ENCODE results near the gene CAMK2D.

Gene CAMK2D

DNA sequence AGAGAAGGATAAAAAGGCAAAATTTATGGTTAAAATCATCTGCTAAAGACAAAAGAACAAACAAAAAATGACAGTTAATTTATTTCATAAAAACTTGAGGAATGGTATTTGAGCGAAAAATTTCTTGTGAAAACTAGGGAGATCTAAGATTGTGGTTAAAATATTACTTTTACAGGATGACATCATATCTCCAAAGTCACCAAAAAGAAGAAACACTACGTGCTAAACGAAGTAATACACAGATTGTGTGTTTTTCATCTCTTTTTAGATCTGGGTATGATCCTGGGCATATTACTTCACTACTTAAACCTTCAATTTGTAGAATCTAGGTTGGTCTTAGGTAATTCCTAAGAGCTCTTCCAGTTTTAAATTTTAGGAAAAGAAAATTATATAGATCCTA is 107.7 kb downstream of the CAMK2D start:
- H3K4me1 ChIP-seq (ENCODE audit: insufficient read depth, low read length): no peaks in the 10 kb centered on the region
- no peak overlapping the region for H3K9ac ChIP-seq (ENCODE audit: low read depth, low read length)
- DNase-seq (no peak), ATAC-seq (ENCODE audit: insufficient read depth, low read depth) (no peak)
- no peak overlapping the region for H3K4me2 ChIP-seq (ENCODE audit: insufficient read depth, low read length)
- no peaks in the 10 kb centered on the region; the same call in 1 of the 2 replicates for H4K20me1 ChIP-seq (ENCODE audit: insufficient read depth, low read length)
- TF ChIP-seq EZH2 (IDR thresholded peaks at IDR 0.05; ENCODE audit: borderline replicate concordance, low read depth, low read length, severe bottlenecking): no peak
- TF ChIP-seq CTCF (IDR thresholded peaks at IDR 0.05; ENCODE audit: borderline replicate concordance, extremely low read depth, low read length, poor library complexity, severe bottlenecking): no peak
- H3K36me3 ChIP-seq (ENCODE audit: insufficient read depth, low read length): no peaks in the 10 kb centered on the region
- no peaks in the 10 kb centered on the region for H3K27me3 ChIP-seq (ENCODE audit: insufficient read depth, low read length, poor library complexity)
- no peaks in the 10 kb centered on the region for H3K9me3 ChIP-seq (ENCODE audit: insufficient read depth, low read length, severe bottlenecking)
- no peak overlapping the region for H3K4me3 ChIP-seq (ENCODE audit: low read depth in 1 of 2, low read length in 2 of 2)
- H3K79me2 ChIP-seq (ENCODE audit: insufficient read depth, low read length): no peaks in the 10 kb centered on the region
- no peak overlapping the region for H2AFZ ChIP-seq (ENCODE audit: low read depth, low read length)
- H3K27ac ChIP-seq (ENCODE audit: low read length): no peak overlapping the region

DNA sequence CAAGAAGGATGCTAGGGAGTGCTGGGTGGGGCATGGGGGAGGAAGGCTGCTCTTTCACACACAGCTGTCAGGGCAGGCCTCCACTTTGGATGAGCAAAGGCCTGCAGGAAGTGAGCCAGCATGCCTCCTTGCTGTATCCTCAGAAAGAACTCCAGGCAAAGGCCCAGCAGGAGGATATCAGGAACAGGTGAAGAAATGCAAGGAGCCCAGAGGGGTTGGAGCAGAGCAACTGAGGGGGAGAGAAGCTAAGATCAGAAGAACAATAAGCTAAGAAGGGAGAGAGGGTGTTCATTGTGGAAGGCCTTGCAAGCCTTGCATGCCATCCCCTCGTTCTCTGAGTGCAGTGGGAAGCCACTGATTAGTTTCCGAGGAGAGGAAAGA is 115.1 kb downstream of the CAMK2D start:
- H3K79me2 ChIP-seq (ENCODE audit: insufficient read depth, low read length): no peaks in the 10 kb centered on the region
- no peaks in the 10 kb centered on the region for H3K9me3 ChIP-seq (ENCODE audit: insufficient read depth, low read length, severe bottlenecking)
- no peak overlapping the region for H3K4me2 ChIP-seq (ENCODE audit: insufficient read depth, low read length)

GRCh38 chr4:113645771-113646441 is 115.6 kb downstream of the CAMK2D start:
- H3K4me1 ChIP-seq (ENCODE audit: insufficient read depth, low read length): no peaks in the 10 kb centered on the region
- H2AFZ ChIP-seq (ENCODE audit: low read depth, low read length): no peak overlapping the region
- no peak for DNase-seq
- H3K4me3 ChIP-seq (ENCODE audit: low read depth in 1 of 2, low read length in 2 of 2): no peak overlapping the region
- TF ChIP-seq EZH2 (IDR thresholded peaks at IDR 0.05; ENCODE audit: borderline replicate concordance, low read depth, low read length, severe bottlenecking) (no peak), CTCF (IDR thresholded peaks at IDR 0.05; ENCODE audit: borderline replicate concordance, extremely low read depth, low read length, poor library complexity, severe bottlenecking) (no peak)
- H4K20me1 ChIP-seq (ENCODE audit: insufficient read depth, low read length): peaks cover 23% of the 10 kb centered on the region; the same call in 1 of the 2 replicates
- ATAC-seq (ENCODE audit: insufficient read depth, low read depth): no peak
- no peak overlapping the region for H3K9ac ChIP-seq (ENCODE audit: low read depth, low read length)
- H3K36me3 ChIP-seq (ENCODE audit: insufficient read depth, low read length): no peaks in the 10 kb centered on the region
- no peaks in the 10 kb centered on the region for H3K79me2 ChIP-seq (ENCODE audit: insufficient read depth, low read length)
- no peak overlapping the region for H3K4me2 ChIP-seq (ENCODE audit: insufficient read depth, low read length)
- no peaks in the 10 kb centered on the region for H3K9me3 ChIP-seq (ENCODE audit: insufficient read depth, low read length, severe bottlenecking)
- H3K27me3 ChIP-seq (ENCODE audit: insufficient read depth, low read length, poor library complexity): peaks cover 6% of the 10 kb centered on the region
- H3K27ac ChIP-seq (ENCODE audit: low read length): no peak overlapping the region

More for the DNA sequence above, 115.1 kb downstream of the CAMK2D start:
- H3K4me3 ChIP-seq (ENCODE audit: low read depth in 1 of 2, low read length in 2 of 2): no peak overlapping the region
- no peaks in the 10 kb centered on the region for H3K4me1 ChIP-seq (ENCODE audit: insufficient read depth, low read length)
- no peaks in the 10 kb centered on the region for H3K36me3 ChIP-seq (ENCODE audit: insufficient read depth, low read length)
- ATAC-seq (ENCODE audit: insufficient read depth, low read depth) (no peak), DNase-seq (no peak)
- TF ChIP-seq CTCF (IDR thresholded peaks at IDR 0.05; ENCODE audit: borderline replicate concordance, extremely low read depth, low read length, poor library complexity, severe bottlenecking) (no peak), EZH2 (IDR thresholded peaks at IDR 0.05; ENCODE audit: borderline replicate concordance, low read depth, low read length, severe bottlenecking) (no peak)
- peaks cover 21% of the 10 kb centered on the region; the same call in 1 of the 2 replicates for H4K20me1 ChIP-seq (ENCODE audit: insufficient read depth, low read length)
- H3K9ac ChIP-seq (ENCODE audit: low read depth, low read length): no peak overlapping the region
- peaks cover 4% of the 10 kb centered on the region for H3K27me3 ChIP-seq (ENCODE audit: insufficient read depth, low read length, poor library complexity)
- H2AFZ ChIP-seq (ENCODE audit: low read depth, low read length): no peak overlapping the region
- no peak overlapping the region for H3K27ac ChIP-seq (ENCODE audit: low read length)

Data from DND-41 (cell line).